Measurements from ENCODE around the gene TBXA2R.

GRCh38 chr19:3634496-3635045, 27.9 kb upstream of the TBXA2R start:
- TF ChIP-seq CTCF (IDR thresholded peaks at IDR 0.05; ENCODE audit: poor library complexity) (no peak), EZH2 (IDR thresholded peaks at IDR 0.05; ENCODE audit: borderline replicate concordance) (no peak)
